RPMI8226 (cell line): ENCODE results near the gene ITSN1.
"Not testable (repeated sequence)": the region's sequence is repeated elsewhere in the genome, so short reads cannot be mapped to it uniquely, and the experiment has no call there.

Source experiments
- DNase-seq: peaks from one replicate; pipeline ENCODE4 v3.0.0-alpha.2; 2015

ITSN1 gene

GRCh38 chr21:33684068-33684467 is 41.8 kb downstream of the ITSN1 start:
- DNase-seq = no peak

GRCh38 chr21:33684923-33685560 is 42.7 kb downstream of the ITSN1 start:
- peak; percentile 44 for DNase-seq

GRCh38 chr21:33685613-33686197 is 43.4 kb downstream of the ITSN1 start:
- DNase-seq = no peak

- no peak for DNase-seq
Measured at GRCh38 chr21:33686386-33686785, 44.1 kb downstream of the ITSN1 start.

- DNase-seq = no peak
Measured at GRCh38 chr21:33687634-33688033, 45.3 kb downstream of the ITSN1 start.

- no peak for DNase-seq
Measured at GRCh38 chr21:33688353-33688752, 46.1 kb downstream of the ITSN1 start.

- no peak for DNase-seq
Measured at GRCh38 chr21:33690874-33691273, 48.6 kb downstream of the ITSN1 start.

GRCh38 chr21:33691945-33692603 is 49.8 kb downstream of the ITSN1 start:
- DNase-seq = no peak

- DNase-seq = no peak
Measured at GRCh38 chr21:33695813-33696212, 53.5 kb downstream of the ITSN1 start.

GRCh38 chr21:33696465-33696864 is 54.2 kb downstream of the ITSN1 start:
- DNase-seq = no peak

- no peak for DNase-seq
Measured at GRCh38 chr21:33698087-33698860, 56.0 kb downstream of the ITSN1 start.

- no peak for DNase-seq
Measured at GRCh38 chr21:33699277-33699676, 57.0 kb downstream of the ITSN1 start.

GRCh38 chr21:33700491-33700890 is 58.2 kb downstream of the ITSN1 start:
- no peak for DNase-seq

GRCh38 chr21:33703750-33704606 is 61.7 kb downstream of the ITSN1 start:
- no peak for DNase-seq

GRCh38 chr21:33707846-33708245 is 65.5 kb downstream of the ITSN1 start:
- DNase-seq = no peak

- DNase-seq = no peak
Measured at GRCh38 chr21:33708874-33709273, 66.6 kb downstream of the ITSN1 start.

- peak; percentile 82 for DNase-seq
Measured at GRCh38 chr21:33712022-33712803, 69.9 kb downstream of the ITSN1 start.

- no peak for DNase-seq
Measured at GRCh38 chr21:33721081-33721480, 78.8 kb downstream of the ITSN1 start.

GRCh38 chr21:33729139-33729538 is 86.8 kb downstream of the ITSN1 start:
- not testable (repeated sequence) for DNase-seq

GRCh38 chr21:33729641-33730040 is 87.3 kb downstream of the ITSN1 start:
- DNase-seq = no peak

GRCh38 chr21:33731447-33731846 is 89.1 kb downstream of the ITSN1 start:
- no peak for DNase-seq

GRCh38 chr21:33732038-33732437 is 89.7 kb downstream of the ITSN1 start:
- no peak for DNase-seq
